GM12874 (cell line): Measurements from ENCODE around the gene ADAM12.

ENCODE experiments used
- TF ChIP-seq, protein P1 (sequence below): IDR thresholded peaks from 2 replicates; pipeline ENCODE4 v1.5.1; 2011; ENCODE audit warnings: low read depth, mild to moderate bottlenecking, control low read depth, low read length, moderate library complexity; ENCODE audit not compliant: insufficient read depth

The ADAM12 gene

GRCh38 chr10:126016882-126017281 is 371.4 kb downstream of the ADAM12 start:
- TF ChIP-seq, protein P1, sequence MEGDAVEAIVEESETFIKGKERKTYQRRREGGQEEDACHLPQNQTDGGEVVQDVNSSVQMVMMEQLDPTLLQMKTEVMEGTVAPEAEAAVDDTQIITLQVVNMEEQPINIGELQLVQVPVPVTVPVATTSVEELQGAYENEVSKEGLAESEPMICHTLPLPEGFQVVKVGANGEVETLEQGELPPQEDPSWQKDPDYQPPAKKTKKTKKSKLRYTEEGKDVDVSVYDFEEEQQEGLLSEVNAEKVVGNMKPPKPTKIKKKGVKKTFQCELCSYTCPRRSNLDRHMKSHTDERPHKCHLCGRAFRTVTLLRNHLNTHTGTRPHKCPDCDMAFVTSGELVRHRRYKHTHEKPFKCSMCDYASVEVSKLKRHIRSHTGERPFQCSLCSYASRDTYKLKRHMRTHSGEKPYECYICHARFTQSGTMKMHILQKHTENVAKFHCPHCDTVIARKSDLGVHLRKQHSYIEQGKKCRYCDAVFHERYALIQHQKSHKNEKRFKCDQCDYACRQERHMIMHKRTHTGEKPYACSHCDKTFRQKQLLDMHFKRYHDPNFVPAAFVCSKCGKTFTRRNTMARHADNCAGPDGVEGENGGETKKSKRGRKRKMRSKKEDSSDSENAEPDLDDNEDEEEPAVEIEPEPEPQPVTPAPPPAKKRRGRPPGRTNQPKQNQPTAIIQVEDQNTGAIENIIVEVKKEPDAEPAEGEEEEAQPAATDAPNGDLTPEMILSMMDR: no peak

- TF ChIP-seq, protein P1: no peak
These were observed 372.0 kb downstream of the ADAM12 start for GRCh38 chr10:126016156-126016805.

GRCh38 chr10:126015413-126015812 is 372.9 kb downstream of the ADAM12 start:
- TF ChIP-seq, protein P1: no peak

GRCh38 chr10:126014309-126014708 is 374.0 kb downstream of the ADAM12 start:
- TF ChIP-seq, protein P1: no peak

DNA sequence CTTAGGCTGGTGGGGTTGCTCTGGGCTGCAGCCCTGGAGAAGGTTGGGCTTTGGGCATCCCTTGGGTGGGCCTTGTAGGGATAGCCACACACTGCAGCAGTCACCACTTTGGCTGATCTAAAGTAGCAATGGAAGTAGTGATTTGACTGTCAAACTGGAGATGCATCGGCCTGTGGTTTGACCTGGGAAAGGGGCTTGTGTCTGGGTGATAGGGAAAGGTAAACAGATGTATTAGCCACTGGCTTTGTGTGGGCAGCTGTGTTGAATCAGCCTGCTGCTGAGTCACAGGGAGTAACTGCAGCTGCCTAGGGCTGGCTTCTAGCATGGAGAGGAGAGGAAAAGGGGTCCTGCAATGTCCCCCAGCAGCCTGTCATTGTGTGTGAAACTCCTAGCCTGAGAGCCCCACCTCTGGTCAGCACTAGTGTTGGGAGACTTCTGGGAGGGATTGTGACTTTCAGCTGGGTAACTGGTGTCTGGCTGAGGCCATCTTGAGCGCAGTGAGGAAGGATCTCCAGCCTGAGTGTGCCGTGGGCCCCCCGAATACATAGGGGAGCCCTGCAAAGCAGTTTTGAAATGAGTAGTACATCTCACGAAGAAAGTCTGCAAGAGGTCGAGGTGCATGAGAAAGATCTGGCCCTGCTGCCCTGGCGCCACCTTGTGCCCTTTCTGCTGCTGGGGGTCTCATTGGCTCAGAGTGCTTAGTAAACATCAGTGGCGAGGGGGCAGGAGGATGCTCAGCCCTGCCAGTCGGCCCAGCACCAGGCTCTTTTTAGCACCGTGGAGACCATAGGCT is 374.6 kb downstream of the ADAM12 start:
- TF ChIP-seq, protein P1: no peak

DNA sequence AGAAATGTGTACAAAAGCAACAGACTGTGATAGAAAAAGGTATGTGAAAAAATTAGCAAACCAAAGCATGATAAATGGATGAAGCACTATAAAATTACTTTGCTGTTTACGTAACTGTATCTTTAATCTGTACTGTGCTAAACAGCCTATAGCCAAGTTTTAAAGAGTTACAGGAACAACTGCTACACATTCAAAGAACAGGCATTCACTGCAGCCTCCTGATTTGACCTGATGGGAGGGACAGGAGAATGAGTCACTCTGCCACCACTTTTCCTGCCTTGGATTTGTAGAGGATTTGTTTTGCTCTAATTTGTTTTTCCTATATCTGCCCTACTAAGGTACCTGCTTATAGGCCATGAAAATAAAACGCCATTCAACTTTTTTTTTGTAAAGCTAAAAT is 375.8 kb downstream of the ADAM12 start:
- TF ChIP-seq, protein P1: no peak

- TF ChIP-seq, protein P1: no peak
These were observed 376.3 kb downstream of the ADAM12 start for GRCh38 chr10:126011995-126012394.
